Measurements from ENCODE around the gene BRINP2. TPM values are rescaled to one million over a fixed set of nuclear protein-coding genes. Genes with fewer than 3 reads are reported as not detected.

BRINP2 gene
- total and polyA plus RNA-seq, 11 donors = 0.11 to 1.2 (median 0.19) TPM

- peaks cover 0 to 6% (median 0%) of the 10 kb centered on the region in 12 donors for H3K4me1 ChIP-seq
- DNase-seq (no peak), ATAC-seq (peak; percentile 26 to 78 (median 56))
- H3K9me3 ChIP-seq = peaks cover 0 to 33% (median 16%) of the 10 kb centered on the region in 12 donors
- H3K36me3 ChIP-seq = no peaks in the 10 kb centered on the region
- H3K4me3 ChIP-seq = no peak overlapping the region
- no peaks in the 10 kb centered on the region for H3K27me3 ChIP-seq
- WGBS, 4 donors = 59 to 73% (median 63%) methylated on average over 3 of the region's 3 CpGs
- intact Hi-C loops (cut with DNase I) = no loop called here
- H3K27ac ChIP-seq = no peak overlapping the region
- TF ChIP-seq POLR2A (IDR thresholded peaks at IDR 0.05) (no peak), CTCF (IDR thresholded peaks at IDR 0.05) (no peak)
Observed at GRCh38 chr1:177219554-177220458, 49.0 kb downstream of the BRINP2 start.

- WGBS, 4 donors = 75 to 84% (median 80%) methylated on average over 2 of the region's 2 CpGs
- H3K27me3 ChIP-seq = no peaks in the 10 kb centered on the region
- H3K27ac ChIP-seq = no peak overlapping the region
- DNase-seq (no peak), ATAC-seq (no peak)
- peaks cover 0 to 6% (median 0%) of the 10 kb centered on the region in 12 donors for H3K4me1 ChIP-seq
- H3K4me3 ChIP-seq = no peak overlapping the region
- TF ChIP-seq POLR2A (IDR thresholded peaks at IDR 0.05) = no peak
- no peak for TF ChIP-seq CTCF (IDR thresholded peaks at IDR 0.05)
- H3K9me3 ChIP-seq = no peaks in the 10 kb centered on the region
- intact Hi-C loops (cut with DNase I) = no loop called here
- no peaks in the 10 kb centered on the region for H3K36me3 ChIP-seq
Observed at GRCh38 chr1:177223359-177223758, 52.6 kb downstream of the BRINP2 start.

- ATAC-seq (no peak), DNase-seq (no peak)
- Histone ChIP-seq H3K36me3 (no peaks in the 10 kb centered on the region), H3K4me1 (peaks cover 0 to 5% (median 0%) of the 10 kb centered on the region in 12 donors), H3K9me3 (no peaks in the 10 kb centered on the region), H3K27me3 (no peaks in the 10 kb centered on the region), H3K27ac (no peak overlapping the region), H3K4me3 (no peak overlapping the region)
- TF ChIP-seq CTCF (IDR thresholded peaks at IDR 0.05) = no peak
- no peak for TF ChIP-seq POLR2A (IDR thresholded peaks at IDR 0.05)
- 57 to 79% (median 71%) methylated on average over 8 of the region's 8 CpGs for WGBS, 4 donors
- intact Hi-C loops (cut with DNase I) = loop anchor here in 1 of 10 donors (5.0 kb wide), 1 partner anchor 681 kb away; no protein-coding TSS in a partner anchor
Observed at GRCh38 chr1:177227978-177228692, 57.4 kb downstream of the BRINP2 start.

GRCh38 chr1:177228693-177229065 lies 57.9 kb downstream of the BRINP2 start:
- Histone ChIP-seq H3K27ac (no peak overlapping the region), H3K4me1 (peaks cover 0 to 5% (median 0%) of the 10 kb centered on the region in 12 donors)

More at GRCh38 chr1:177228693-177229065, 57.9 kb downstream of the BRINP2 start:
- Histone ChIP-seq H3K27me3 (no peaks in the 10 kb centered on the region), H3K9me3 (no peaks in the 10 kb centered on the region), H3K36me3 (no peaks in the 10 kb centered on the region), H3K4me3 (no peak overlapping the region)
- no peak for DNase-seq
- intact Hi-C loops (cut with DNase I) = loop anchor here in 1 of 10 donors (5.0 kb wide), 1 partner anchor 681 kb away; no protein-coding TSS in a partner anchor
- 72 to 86% (median 79%) methylated on average over 4 of the region's 4 CpGs for WGBS, 4 donors
- TF ChIP-seq CTCF (IDR thresholded peaks at IDR 0.05) = no peak
- no peak for TF ChIP-seq POLR2A (IDR thresholded peaks at IDR 0.05)
- no peak for ATAC-seq

Measured in heart left ventricle (tissue), 16 donors.